HepG2 (cell line): Measurements from ENCODE around the gene VCP. TPM values are rescaled to one million over a fixed set of nuclear protein-coding genes. Genes with fewer than 3 reads are reported as not detected.

Experiments used
- BCLAF1 ChIP-seq: fragments of 450-650 bp; IDR thresholded peaks from 2 replicates; pipeline ENCODE4 v1.6.1; 2017; ENCODE audit warnings: mild to moderate bottlenecking
- BRD4 ChIP-seq: sonication (generic); formaldehyde crosslinking; IDR thresholded peaks from 2 replicates; pipeline ENCODE4 v1.4.0; 2020; ENCODE audit warnings: missing genetic modification reagents
- BRF2 ChIP-seq: sonication (generic); formaldehyde crosslinking; IDR thresholded peaks from 2 replicates; pipeline ENCODE4 v1.8.1; 2022; ENCODE audit warnings: mild to moderate bottlenecking, missing genetic modification reagents
- DR1 ChIP-seq: sonication (generic); formaldehyde crosslinking; IDR thresholded peaks from 2 replicates; pipeline ENCODE4 v1.8.0; 2021; ENCODE audit warnings: mild to moderate bottlenecking, missing genetic modification reagents, inconsistent platforms
- ELF3 ChIP-seq: IDR thresholded peaks from 2 replicates; pipeline ENCODE4 v1.6.1; 2016; ENCODE audit warnings: missing genetic modification reagents, missing compliant biosample characterization
- FOXA1 ChIP-seq, 2 experiments: fragments of 450-650 bp in 1 of 2; sonication (generic) in 1 of 2; formaldehyde crosslinking in 1 of 2; IDR thresholded peaks; 2 replicates each; pipeline versions ENCODE4 v1.4.0 to v1.6.1; 2016 to 2020; ENCODE audit warnings: missing genetic modification reagents in 1 of 2
- FOXO1 ChIP-seq: sonication (generic); formaldehyde crosslinking; IDR thresholded peaks from 2 replicates; pipeline ENCODE4 v1.4.0; 2020; ENCODE audit warnings: missing genetic modification reagents
- HOXA9 ChIP-seq: sonication (generic); formaldehyde crosslinking; IDR thresholded peaks from 2 replicates; pipeline ENCODE4 v1.8.1; 2022; ENCODE audit warnings: missing genetic modification reagents, mild to moderate bottlenecking, moderate library complexity, borderline replicate concordance
- KDM5B ChIP-seq: sonication (generic); formaldehyde crosslinking; IDR thresholded peaks from 2 replicates; pipeline ENCODE4 v1.4.0; 2020; ENCODE audit warnings: missing genetic modification reagents, mild to moderate bottlenecking, borderline replicate concordance
- MYPOP ChIP-seq: sonication (generic); formaldehyde crosslinking; IDR thresholded peaks from 2 replicates; pipeline ENCODE4 v1.8.1; 2023; ENCODE audit warnings: mild to moderate bottlenecking, moderate library complexity, missing genetic modification reagents
- PCBP2 ChIP-seq: fragments of 200-400 bp; formaldehyde crosslinking; optimal IDR thresholded peaks from 2 replicates; pipeline ENCODE3; 2018; ENCODE audit warnings: low read length, low read depth; ENCODE audit not compliant: poor library complexity, severe bottlenecking
- SKI ChIP-seq: fragments of 450-650 bp; IDR thresholded peaks from one replicate; pipeline ENCODE4 v1.6.1; 2018; ENCODE audit warnings: mild to moderate bottlenecking; ENCODE audit not compliant: partially characterized antibody
- TBL1XR1 ChIP-seq: fragments of 150-350 bp; IDR thresholded peaks from 2 replicates; pipeline ENCODE4 v1.6.1; 2014; ENCODE audit warnings: borderline replicate concordance, low read length; ENCODE audit not compliant: partially characterized antibody
- ZFYVE20 ChIP-seq: sonication (generic); formaldehyde crosslinking; IDR thresholded peaks from 2 replicates; pipeline ENCODE4 v1.8.0; 2023; ENCODE audit warnings: low read depth, mild to moderate bottlenecking, moderate library complexity, missing genetic modification reagents, borderline replicate concordance
- ZNF10 ChIP-seq: sonication (generic); formaldehyde crosslinking; IDR thresholded peaks from 2 replicates; pipeline ENCODE4 v1.4.0; 2020; ENCODE audit warnings: mild to moderate bottlenecking, low read depth, missing genetic modification reagents, borderline replicate concordance
- ZNF124 ChIP-seq: sonication (generic); formaldehyde crosslinking; IDR thresholded peaks from 2 replicates; pipeline ENCODE4 v1.4.0; 2020; ENCODE audit warnings: missing genetic modification reagents
- ZNF30 ChIP-seq: sonication (generic); formaldehyde crosslinking; IDR thresholded peaks from 2 replicates; pipeline ENCODE4 v1.5.0; 2020; ENCODE audit warnings: mild to moderate bottlenecking, missing genetic modification reagents
- ZNF432 ChIP-seq: sonication (generic); formaldehyde crosslinking; IDR thresholded peaks from 2 replicates; pipeline ENCODE4 v1.5.0; 2020; ENCODE audit warnings: missing genetic modification reagents, mild to moderate bottlenecking, borderline replicate concordance
- ZNF513 ChIP-seq: sonication (generic); formaldehyde crosslinking; conservative IDR thresholded peaks from 2 replicates; pipeline ENCODE4 v1.5.0; 2020; ENCODE audit warnings: missing genetic modification reagents
- ZNF597 ChIP-seq: sonication (generic); formaldehyde crosslinking; IDR thresholded peaks from 2 replicates; pipeline ENCODE4 v1.5.0; 2020; ENCODE audit warnings: missing genetic modification reagents
- ZNF737 ChIP-seq: sonication (generic); formaldehyde crosslinking; IDR thresholded peaks from 2 replicates; pipeline ENCODE4 v1.5.0; 2020; ENCODE audit warnings: missing genetic modification reagents, mild to moderate bottlenecking, borderline replicate concordance
- polyA plus RNA-seq, 8 experiments: library from polyadenylated mRNA; depleted of rRNA in 3 of 8; stranded (reverse) in 7 of 8; unstranded in 1 of 8; fragments of >200 nt; fragmentation: Illumina TruSeq in 4 of 8; extraction: Trizol in 4 of 8; gene quantifications; 2 replicates each; pipeline versions ENCODE4 v1.2.1 to v1.2.3, GENCODE V29; 2011 to 2016; ENCODE audit warnings: low read depth in 4 of 8, missing spikeins in 1 of 8, mixed read lengths in 1 of 8; ENCODE audit not compliant: insufficient read depth in 1 of 8
- total RNA-seq, 5 experiments: library from RNA; depleted of rRNA; stranded (reverse); fragments of >200 nt; fragmentation: Illumina TruSeq; extraction: Trizol; gene quantifications; 2 replicates each; pipeline ENCODE4 v1.2.3, GENCODE V29; 2016; ENCODE audit warnings: low read depth in 1 of 5

Gene VCP
- total and polyA plus RNA-seq, 2 of the 13 experiments (the other 11 are each of a cell fraction or from before 2014, with no cell fraction given) = 143 to 391 TPM

- no peak for TF ChIP-seq ZNF597 (CRISPR knock-in tag)
- TF ChIP-seq FOXO1 = no peak
- TF ChIP-seq HOXA9 (CRISPR knock-in tag) = no peak; the same call in 1 of the 2 replicates
- no peak for TF ChIP-seq ZFYVE20 (CRISPR knock-in tag)
- TF ChIP-seq BCLAF1 = no peak
- peak; percentile 50 for TF ChIP-seq SKI
- TF ChIP-seq BRD4 = peak; percentile 46; the same call in 1 of the 2 replicates
- no peak for TF ChIP-seq ZNF432 (CRISPR knock-in tag)
- no peak; the same call in 1 of the 2 replicates for TF ChIP-seq ZNF124
- TF ChIP-seq MYPOP = 0 out of 2 replicates have a peak, but pooled peaks have one; percentile 14
- TF ChIP-seq KDM5B (CRISPR knock-in tag) = no peak
- TF ChIP-seq ZNF10 = no peak
- TF ChIP-seq DR1 (CRISPR knock-in tag) = peak; percentile 48; the same call in 1 of the 2 replicates
- TF ChIP-seq TBL1XR1 = no peak
- no peak for TF ChIP-seq ZNF513 (CRISPR knock-in tag)
- TF ChIP-seq BRF2 (CRISPR knock-in tag) = 0 out of 2 replicates have a peak, but pooled peaks have one; percentile 0
- no peak for TF ChIP-seq ZNF737
- TF ChIP-seq FOXA1 (IDR thresholded peaks at IDR 0.05) = no peak
- 0 out of 2 replicates have a peak, but pooled peaks have one; percentile 21 for TF ChIP-seq FOXA1 (CRISPR knock-in tag; IDR thresholded peaks at IDR 0.05)
- TF ChIP-seq PCBP2 = no peak
- TF ChIP-seq ZNF30 (CRISPR knock-in tag) = no peak
- TF ChIP-seq ELF3 = no peak; the same call in 1 of the 2 replicates
These were observed at the start of gene VCP (continued) for GRCh38 chr9:35072461-35073278.
